Peyer's patch (tissue), 4 donors: ENCODE measurements around the gene VPS13C.

ENCODE experiments used
- CTCF ChIP-seq, 6 experiments: fragments of 450-650 bp in 4 of 6; fragments of 200-600 bp in 2 of 6; sonication (generic) in 1 of 6; IDR thresholded peaks; one replicate each; pipeline ENCODE4 v1.5.1; 2017 to 2019; ENCODE audit warnings: antibody characterized with exemption in 6 of 6, mild to moderate bottlenecking in 3 of 6, moderate library complexity in 1 of 6
- POLR2A ChIP-seq, 2 donors: fragments of 450-650 bp; IDR thresholded peaks; one replicate each; pipeline ENCODE4 v1.5.1; 2017; ENCODE audit warnings: antibody characterized with exemption in 2 of 2, mild to moderate bottlenecking in 2 of 2, moderate library complexity in 2 of 2

- TF ChIP-seq POLR2A (IDR thresholded peaks at IDR 0.05): no peak
- no peak for TF ChIP-seq CTCF (IDR thresholded peaks at IDR 0.05)
Observed at GRCh38 chr15:61853195-61853594, 207.1 kb downstream of the VPS13C start.
